GM21367 (cell line): Measurements from ENCODE around the gene ZNF579.
"Not testable (repeated sequence)": the region's sequence is repeated elsewhere in the genome, so short reads cannot be mapped to it uniquely, and the experiment has no call there.

Experiments used
- ATAC-seq: cut with Tn5 transposase; IDR thresholded peaks from one replicate; pipeline ENCODE4 v1.9.1; 2021; ENCODE audit not compliant: unreplicated experiment

Gene ZNF579

DNA sequence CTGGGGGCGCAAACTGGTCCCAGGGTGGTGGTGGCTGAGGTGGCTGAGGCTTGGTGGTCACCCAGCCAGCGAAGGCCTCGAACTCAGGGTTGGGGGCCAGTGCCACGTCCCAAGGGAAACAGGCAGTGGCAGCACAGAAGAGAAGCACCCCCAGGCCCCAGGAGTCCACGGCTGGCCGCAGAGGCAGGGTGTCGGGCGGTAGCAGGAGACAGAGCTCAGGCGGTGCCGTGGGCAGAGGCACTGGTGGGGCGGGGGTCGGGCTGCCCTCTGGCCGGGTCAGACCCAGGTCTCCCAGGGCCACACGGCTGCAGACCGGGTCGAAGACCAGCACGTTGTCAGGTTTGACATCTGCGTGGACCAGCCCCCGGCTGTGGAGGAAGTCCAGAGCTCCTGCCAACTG is 39.6 kb downstream of the ZNF579 start:
- no peak for ATAC-seq

DNA sequence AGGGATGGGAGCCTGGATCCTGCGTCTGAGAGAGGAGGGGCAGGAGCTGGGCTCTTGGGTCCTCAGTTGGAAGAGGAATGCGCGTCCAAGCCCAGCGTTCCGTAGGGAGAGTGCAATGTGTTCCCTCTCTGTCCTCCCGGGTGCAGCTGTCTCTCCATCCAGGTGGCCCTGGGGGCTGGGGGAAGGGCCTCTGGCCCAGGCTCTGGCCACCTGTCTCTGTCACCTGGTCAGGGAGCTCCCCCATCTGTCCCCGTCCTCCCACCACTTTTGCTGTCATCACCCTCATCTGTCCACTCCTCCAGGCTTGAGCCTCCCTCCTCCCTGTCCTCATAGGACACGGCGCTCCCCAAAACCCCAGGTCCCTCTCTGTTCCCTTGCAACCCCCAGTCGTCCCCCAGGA is 40.0 kb downstream of the ZNF579 start:
- no peak for ATAC-seq

DNA sequence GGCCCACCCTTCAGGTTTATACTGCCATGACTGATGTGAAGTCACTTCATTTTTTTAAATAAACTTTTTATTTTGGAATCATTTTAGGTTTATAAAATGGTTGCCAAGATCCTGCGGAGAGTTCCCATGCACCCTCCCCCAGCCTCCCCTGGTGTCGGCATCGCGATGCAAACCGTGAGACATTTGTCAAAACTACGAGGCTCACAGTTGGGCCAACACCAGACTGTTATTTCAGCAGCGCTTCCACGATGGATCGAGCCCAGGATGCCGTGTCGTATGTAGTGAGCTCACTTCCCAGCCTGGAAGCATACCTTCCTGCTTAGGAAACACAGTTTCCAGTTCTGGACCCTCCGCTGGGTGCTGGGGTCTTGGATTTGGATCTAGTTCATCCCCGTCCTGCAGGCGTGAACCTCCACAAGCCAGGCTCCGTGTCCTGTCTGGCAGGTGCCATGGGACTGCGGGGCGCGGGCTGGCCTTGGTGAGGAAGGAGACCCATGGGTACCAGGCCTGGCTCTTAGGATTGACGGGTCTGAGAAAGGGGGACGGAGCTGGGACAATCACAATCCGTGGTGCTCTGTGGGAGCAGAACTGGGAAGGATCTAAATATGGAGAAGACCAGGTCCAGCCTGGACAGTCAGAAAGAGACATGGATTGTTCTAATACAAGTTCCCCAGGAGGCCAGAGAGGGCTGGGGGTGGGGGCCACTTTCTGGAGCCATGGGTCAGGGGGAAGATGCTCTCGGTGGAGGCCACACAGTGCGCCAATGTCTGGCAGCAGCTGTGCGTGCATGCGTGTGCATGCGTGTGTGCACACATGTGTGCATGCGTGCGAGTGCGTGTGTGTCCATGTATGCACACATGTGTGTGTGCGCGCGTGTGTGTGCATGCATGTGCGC is 41.3 kb downstream of the ZNF579 start:
- ATAC-seq: no peak

DNA sequence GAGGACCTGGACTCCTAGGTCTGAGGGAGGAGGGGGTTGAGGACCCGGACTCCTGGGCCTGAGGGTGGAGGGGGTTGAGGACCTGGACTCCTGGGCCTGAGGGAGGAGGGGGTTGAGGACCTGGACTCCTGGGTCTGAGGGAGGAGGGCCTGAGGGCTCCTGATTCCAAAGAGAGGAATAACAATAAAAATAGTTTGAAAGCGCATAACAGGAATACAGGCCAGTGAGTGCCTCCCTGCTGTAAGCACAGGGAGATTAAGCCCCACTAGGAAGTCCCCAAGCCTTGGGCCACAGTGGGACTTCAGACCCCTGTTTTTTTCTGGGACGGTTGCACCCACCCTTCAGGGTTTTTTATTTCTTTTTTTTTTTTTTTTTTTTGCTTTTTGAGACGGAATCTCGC is 42.5 kb downstream of the ZNF579 start:
- ATAC-seq: no peak

DNA sequence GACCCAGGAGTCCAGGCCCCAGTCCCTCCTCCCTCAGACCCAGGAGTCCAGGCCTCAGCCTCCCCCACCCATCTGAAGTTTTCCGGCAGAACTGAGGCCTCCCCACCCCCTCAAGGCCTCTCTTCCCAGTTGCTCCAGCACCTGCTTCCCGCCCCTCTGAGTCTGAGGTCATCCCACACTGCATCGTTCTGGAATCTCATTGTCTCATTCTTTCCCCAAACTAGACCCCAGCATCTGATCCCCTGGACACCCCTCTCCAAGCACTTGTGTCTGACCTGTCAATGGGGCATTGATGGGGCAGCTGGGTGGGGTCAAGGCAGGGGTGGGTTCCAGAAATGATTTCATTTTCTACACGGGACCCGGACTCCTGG is 42.9 kb downstream of the ZNF579 start:
- ATAC-seq: no peak

DNA sequence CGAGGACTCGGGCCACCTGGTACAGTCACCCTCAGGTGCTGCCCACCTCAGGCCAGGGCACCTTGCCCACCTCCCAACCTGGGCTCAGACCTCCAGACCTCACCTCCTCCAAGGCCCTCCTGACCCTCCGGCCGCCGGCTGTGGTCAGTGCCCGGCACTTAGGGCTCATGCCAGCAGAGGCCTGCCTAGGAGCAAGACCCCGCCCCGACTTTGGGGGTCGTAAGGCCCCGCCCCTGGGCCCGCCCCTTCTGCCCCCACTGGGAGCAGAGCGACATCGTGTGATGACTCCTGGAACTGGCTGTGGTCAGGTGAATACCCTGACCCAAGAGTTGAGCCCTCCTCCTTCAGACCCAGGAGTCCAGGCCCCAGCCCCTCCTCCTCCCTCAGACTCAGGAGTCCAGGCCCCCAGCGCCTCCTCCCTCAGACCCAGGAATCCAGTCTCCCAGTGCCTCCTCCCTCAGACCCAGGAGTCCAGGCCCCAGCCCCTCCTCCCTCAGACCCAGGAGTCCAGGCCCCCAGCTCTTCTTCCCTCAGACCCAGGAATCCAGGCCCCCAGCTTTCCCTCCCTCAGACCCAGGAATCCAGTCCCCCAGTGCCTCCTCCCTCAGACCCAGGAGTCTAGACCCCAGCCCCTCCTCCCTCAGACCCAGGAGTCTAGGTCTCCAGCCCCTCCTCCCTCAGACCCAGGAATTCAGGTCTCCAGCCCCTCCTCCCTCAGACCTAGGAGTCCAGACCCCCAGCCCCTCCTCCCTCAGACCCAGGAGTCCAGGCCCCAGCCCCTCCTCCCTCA is 43.5 kb downstream of the ZNF579 start, which contains the start of gene SBK2:
Gene SBK2 (minus strand): TSS at position 183 of the 790 bp plus-strand sequence. CDS start 839 bp downstream, outside the sequence.
- no peak for ATAC-seq

DNA sequence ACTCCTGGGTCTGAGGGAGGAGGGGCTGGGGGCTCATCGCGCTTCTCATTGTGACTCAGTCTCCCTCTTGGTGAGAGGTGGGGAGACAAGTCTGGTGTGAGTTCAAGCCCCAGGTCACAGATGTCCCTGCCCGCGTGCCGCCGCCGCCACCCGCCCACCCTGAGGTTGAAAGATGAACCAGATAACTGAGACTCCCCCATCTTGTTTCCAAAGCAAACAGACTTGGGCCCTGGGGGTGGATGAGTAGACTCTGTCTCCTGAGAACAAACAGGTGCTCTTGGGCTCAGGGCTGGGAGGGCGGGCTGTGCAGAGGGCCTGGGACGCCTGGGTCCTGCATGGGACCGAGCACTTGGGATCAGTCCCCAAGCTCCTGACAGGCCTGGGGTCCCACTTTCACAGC is 44.3 kb downstream of the ZNF579 start:
- no peak for ATAC-seq

DNA sequence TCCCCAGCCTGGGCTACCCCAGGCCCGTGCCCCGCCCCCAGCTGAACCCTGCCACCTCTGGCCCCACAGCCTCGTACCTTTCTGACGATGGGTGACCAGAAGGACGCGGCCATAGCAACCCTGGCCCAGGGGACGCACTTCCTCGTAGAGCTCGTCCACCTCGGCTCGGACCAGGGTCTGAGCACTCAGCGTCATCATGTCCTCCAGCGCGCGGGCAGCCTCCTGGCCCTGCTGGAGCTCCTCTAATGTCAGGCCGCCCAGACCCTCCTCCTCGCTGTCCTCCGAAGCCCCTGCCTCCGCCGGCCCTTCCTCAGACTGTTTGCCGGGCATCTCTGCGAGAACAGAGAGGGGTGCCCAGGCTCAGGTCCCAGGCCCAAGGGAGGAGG is 44.7 kb downstream of the ZNF579 start:
- no peak for ATAC-seq

DNA sequence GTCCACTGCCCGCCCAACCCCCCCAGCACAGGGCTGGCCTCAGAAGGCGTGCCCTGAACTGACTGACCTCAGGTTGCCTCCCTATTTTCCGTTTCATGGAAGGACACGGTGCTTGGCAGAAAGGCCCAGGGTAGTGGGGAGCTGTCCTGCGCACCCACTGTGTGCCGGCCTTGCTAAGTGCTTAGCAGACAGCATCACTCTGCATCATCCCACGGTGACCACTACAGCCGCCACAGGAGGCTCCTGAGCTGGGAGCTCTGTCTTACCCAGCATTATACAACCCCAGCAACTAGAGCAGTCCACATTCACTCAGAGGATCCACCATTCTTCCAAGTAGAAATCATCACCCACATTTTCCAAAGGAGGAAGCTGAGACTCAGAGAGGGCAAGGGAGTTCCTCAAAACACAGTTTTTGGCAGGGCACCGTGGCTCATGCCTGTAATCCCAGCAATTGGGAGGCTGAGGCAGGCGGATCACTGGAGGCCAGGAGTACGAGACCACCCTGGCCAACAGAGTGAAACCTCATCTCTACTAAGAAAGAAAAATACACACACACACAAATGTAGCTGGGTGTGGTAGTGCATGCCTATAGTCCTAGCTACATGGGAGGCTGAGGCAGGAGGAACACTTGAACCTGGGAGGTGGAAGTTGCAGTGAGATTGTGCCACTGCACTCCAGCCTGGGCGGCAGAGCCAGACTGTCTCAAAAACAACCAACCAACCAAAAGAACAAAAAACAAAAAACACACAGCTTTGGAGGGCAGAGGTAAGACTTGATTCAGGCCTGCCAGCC is 45.3 kb downstream of the ZNF579 start:
- ATAC-seq: no peak

DNA sequence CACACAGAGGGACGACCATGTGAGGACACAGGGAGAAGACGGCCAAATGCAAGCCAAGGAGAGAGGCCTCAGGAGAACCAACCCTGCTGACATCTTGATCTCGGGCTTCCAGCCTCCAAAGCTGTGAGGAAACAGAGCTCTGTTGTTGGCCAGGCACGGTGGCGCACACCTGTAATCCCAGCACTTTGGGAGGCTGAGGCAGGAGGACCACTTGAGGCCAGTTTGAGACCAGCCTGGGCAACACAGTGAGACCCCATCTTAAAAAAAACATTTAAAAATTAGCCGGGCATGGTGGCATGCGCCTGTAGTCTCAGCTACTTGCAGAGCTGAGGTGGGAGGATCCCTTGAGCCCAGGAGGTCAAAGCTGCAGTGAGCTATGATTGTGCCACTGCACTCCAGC is 46.4 kb downstream of the ZNF579 start:
- not testable (repeated sequence) for ATAC-seq

DNA sequence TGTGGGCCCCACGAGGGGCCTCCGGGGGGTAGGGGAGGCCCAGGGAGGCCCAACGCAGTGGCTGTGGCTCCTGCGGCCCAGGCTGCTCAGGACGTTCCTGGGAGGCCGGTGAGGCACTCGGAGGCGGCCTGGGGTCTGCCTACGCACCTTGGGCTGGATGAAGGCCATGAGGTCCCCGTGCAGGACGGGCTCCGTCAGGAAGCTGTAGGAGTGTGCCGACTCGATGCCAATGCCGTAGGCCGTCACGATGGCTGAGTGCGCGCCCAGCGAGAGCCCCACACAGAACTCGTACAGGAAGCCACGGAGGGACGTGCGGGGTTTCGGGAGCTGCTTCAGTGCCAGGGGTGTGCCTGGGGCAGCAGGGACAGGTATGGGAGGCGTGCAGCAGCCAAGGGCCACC is 49.7 kb downstream of the ZNF579 start:
- no peak for ATAC-seq

DNA sequence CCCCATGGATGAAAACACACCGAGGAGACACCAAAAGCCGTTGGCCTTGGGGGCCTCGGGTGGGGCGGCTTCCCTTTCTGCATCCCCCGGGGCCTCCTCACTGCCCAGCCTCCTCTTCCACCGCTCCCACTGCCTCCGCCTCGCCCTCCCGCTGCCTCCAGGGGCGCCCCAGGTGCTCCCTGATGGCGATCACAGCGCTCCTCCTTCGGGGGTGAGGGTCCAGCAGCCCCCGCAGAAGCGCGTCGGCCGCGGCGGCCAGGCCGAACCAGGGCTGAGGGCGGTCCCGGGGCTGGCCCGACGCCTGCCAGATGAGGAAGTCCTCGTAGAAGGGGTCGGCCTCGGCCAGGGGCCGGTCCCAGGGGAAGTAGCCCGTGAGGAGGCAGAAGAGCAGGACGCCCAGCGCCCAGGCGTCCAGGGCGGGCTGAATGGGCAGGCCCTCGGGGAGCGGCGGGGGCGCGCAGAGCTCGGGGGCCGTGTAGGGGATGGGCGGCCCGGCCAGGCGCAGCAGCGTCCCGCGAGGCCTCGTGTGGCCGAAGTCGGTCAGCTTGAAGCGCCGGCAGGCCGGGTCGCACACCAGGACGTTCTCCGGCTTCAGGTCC is 50.9 kb downstream of the ZNF579 start:
- no peak for ATAC-seq

DNA sequence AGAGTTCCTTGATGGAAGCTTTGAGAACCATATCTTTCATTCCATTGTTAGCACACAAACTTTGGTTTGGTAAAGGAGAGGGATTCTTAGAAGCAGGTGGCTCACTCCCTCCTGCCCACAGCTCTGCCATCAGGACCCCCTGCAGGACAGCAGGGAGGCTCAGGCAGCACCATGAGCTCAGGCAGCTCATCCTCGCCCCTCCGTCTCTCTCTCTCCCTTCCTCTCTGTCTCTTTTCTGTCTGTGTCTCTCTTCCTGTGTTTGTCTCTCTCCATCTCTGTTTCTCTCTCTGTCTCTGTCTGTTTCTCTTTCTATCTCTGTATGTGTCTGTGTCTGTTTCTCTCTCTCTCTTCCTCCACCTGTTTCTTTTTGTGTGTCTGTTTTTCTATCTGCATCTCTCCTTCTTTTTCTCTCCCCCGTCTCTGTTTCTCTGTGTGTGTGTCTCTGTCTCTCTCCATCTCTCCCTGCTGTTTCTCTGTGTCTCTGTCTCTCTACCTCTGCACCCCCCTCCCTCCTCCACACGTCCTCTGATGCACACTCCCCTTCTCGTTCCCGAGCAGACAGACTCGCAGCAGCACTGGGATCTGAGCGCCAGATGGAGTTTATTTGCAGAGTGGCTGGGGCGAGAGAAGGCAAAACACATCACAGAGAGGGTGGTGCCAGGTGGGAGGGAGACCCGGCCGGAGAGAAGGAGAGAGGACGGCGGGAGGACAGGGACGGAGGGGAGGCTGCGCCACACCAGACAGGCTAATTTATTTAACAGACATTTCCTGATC is 52.4 kb downstream of the ZNF579 start:
- no peak for ATAC-seq

DNA sequence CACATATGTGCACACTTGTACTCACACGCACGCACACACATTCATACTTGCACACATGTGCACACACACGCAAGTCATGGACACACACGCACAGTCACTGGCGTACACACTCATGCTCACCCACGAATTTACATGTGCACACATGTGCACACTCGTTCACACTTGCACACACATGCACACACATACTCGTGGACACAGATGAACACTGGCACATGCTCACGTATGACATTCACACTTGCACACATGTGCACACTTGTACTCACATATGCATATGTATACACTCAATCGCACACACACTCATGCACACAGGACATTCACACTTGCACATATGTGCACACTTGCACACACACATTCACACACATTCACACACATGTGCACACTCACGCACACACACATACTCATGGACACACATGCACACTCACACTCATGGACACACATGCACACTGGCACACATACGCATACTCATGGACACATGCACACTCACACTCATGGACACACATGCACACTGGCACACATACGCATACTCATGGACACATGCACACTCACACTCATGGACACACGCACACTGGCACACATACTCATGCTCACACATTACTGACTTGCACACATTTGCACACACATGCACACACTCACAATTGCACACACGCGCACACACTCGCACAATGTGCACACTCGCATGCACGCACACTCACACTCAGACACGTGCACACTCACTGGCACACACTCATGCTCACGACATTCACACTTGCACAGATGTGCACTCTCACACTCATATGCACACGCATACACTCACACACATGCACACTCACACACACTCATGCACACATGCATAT is 53.2 kb downstream of the ZNF579 start:
- no peak for ATAC-seq
